ENCODE results near the gene SLC38A11. TPM values are rescaled to one million over a fixed set of nuclear protein-coding genes. Genes with fewer than 3 reads are reported as not detected.

Gene SLC38A11, protein sequence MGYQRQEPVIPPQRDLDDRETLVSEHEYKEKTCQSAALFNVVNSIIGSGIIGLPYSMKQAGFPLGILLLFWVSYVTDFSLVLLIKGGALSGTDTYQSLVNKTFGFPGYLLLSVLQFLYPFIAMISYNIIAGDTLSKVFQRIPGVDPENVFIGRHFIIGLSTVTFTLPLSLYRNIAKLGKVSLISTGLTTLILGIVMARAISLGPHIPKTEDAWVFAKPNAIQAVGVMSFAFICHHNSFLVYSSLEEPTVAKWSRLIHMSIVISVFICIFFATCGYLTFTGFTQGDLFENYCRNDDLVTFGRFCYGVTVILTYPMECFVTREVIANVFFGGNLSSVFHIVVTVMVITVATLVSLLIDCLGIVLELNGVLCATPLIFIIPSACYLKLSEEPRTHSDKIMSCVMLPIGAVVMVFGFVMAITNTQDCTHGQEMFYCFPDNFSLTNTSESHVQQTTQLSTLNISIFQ
- polyA plus RNA-seq (2013, experiment 1 of 2) = not detected
- not detected for polyA plus RNA-seq (2013, experiment 2 of 2)

DNA sequence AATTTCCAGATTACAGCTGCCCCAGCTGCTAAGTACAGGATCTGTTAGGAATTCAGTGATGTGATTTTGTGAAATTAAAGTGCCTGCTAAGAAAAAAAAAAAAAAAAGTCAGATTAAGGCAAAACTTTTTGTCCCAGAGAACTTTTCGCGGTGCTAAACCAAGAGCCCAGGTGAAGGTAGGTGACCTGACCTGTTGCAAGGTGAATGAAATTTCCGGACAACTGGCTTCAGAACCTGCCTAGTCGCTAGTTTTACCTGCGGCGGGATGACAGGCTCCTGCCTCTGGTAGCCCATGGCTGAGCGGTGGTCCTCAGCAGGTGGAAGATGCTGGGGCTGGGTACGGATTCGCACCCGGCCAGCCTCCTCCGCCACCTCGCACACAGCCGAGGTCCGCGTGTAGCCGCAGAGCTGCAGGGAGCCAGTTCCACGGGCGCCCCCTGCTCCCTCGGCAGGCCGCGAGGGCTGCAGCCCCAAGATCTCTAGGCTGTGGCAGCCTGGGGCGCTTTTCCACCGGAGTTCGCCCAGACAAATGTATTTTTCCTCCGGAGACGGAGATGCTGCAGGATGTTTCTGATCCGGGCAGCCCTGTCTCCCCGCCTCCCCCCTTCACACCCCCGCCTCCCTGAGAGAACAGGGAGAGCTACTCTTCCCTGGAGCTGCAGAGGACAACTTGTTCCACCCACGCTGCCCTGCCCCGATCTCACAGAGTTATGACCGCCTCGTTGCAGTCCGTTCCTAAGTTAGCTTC lies at the start of gene SLC38A11:
Gene SLC38A11 (minus strand): TSS at position 572 of the 748 bp plus-strand sequence. CDS start 278 bp downstream, at position 294.
- Histone ChIP-seq H3K18ac (ENCODE audit: low read depth in 1 of 2, low read length in 2 of 2) (no peak within 1 kb of the TSS), H2AK5ac (ENCODE audit: low read length, severe bottlenecking) (no peak within 1 kb of the TSS), H3K27me3 (ENCODE audit: control insufficient read depth in 1 of 2, insufficient read depth in 1 of 2, low read length in 2 of 2) (no peaks in the 10 kb centered on the region), H4K91ac (ENCODE audit: low read length) (no peak within 1 kb of the TSS), H3K79me1 (replicated peaks; ENCODE audit: low read length, poor library complexity, severe bottlenecking) (no peaks in the 10 kb centered on the region), H3K36me3 (ENCODE audit: control insufficient read depth in 1 of 2, insufficient read depth in 2 of 2, low read depth in 1 of 2, low read length in 2 of 2) (no peaks in the 10 kb centered on the region), H2BK15ac (ENCODE audit: low read depth, poor library complexity, severe bottlenecking) (no peak within 1 kb of the TSS), H3K27ac (ENCODE audit: low read length, poor library complexity, severe bottlenecking) (no peak within 1 kb of the TSS), H2BK5ac (ENCODE audit: low read depth, low read length, poor library complexity, severe bottlenecking) (no peak within 1 kb of the TSS), H3K4me3 (ENCODE audit: insufficient read depth in 1 of 2, low read depth in 1 of 2, low read length in 2 of 2) (peak within 1 kb of the TSS in 1 of 2 experiments; percentile 76), H3K4ac (ENCODE audit: low read depth in 1 of 2, low read length in 2 of 2) (no peak within 1 kb of the TSS), H2BK120ac (ENCODE audit: low read depth, low read length) (no peak within 1 kb of the TSS), H3K9me3 (ENCODE audit: control insufficient read depth, low read length) (no peaks in the 10 kb centered on the region), H2BK12ac (ENCODE audit: low read length in 2 of 2) (no peak within 1 kb of the TSS), H3K4me2 (ENCODE audit: low read length, poor library complexity, severe bottlenecking) (no peak within 1 kb of the TSS), H3K14ac (ENCODE audit: low read length in 2 of 2) (peak within 1 kb of the TSS in 1 of 2 experiments; percentile 82), H3K9ac (ENCODE audit: low read length) (peak within 1 kb of the TSS; percentile 72), H3K23ac (ENCODE audit: low read length in 2 of 2) (no peak within 1 kb of the TSS), H4K8ac (ENCODE audit: low read length) (no peak within 1 kb of the TSS), H3K4me1 (ENCODE audit: control insufficient read depth, insufficient read depth, low read depth, low read length) (no peaks in the 10 kb centered on the region), H2AFZ (ENCODE audit: low read depth, low read length) (no peak within 1 kb of the TSS)
- 88% methylated on average over 33 of the region's 34 CpGs for WGBS
- no peak for DNase-seq

DNA sequence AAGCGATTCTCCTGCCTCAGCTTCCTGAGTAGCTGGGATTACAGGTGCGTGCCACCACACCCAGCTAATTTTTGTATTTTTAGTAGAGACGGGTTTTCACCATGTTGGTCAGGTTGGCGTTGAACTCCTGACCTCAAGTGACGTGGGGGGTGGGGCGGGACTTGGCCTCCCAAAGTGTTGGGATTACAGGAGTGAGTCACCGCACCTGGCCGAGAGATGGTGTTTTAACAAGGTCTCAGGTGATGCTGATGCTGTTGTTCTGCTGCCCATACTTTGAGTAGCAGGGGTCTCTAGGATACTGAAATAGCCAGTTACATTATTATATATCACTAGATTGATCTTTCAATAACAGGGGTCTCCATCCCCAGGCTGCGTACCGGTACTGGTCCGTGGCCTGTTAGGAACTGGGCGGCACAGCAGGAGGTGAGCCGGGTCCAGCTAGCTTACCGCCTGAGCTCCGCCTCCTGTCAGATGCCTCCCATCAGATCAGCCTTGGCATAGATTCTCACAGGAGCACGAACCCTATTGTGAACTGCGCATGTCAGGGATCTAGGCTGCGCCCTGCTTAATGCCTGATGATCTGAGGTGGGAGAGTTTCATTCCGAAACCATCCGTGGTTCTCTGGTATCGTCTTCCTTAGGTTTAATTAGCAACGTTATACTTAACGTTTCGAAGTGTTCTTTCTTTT lies 48.3 kb upstream of the SLC38A11 start:
- H3K27me3 ChIP-seq (ENCODE audit: control insufficient read depth in 1 of 2, insufficient read depth in 1 of 2, low read length in 2 of 2) = no peaks in the 10 kb centered on the region
- H3K4me2 ChIP-seq (ENCODE audit: low read length, poor library complexity, severe bottlenecking) = no peak overlapping the region
- no peak for DNase-seq
- H4K8ac ChIP-seq (ENCODE audit: low read length) = no peak overlapping the region
- H3K4ac ChIP-seq (ENCODE audit: low read depth in 1 of 2, low read length in 2 of 2) = no peak overlapping the region
- no peak overlapping the region for H3K18ac ChIP-seq (ENCODE audit: low read depth in 1 of 2, low read length in 2 of 2)
- no peak overlapping the region for H3K9ac ChIP-seq (ENCODE audit: low read length)
- H3K23ac ChIP-seq (ENCODE audit: low read length in 2 of 2) = no peak overlapping the region
- H2BK120ac ChIP-seq (ENCODE audit: low read depth, low read length) = no peak overlapping the region
- no peaks in the 10 kb centered on the region for H3K36me3 ChIP-seq (ENCODE audit: control insufficient read depth in 1 of 2, insufficient read depth in 2 of 2, low read depth in 1 of 2, low read length in 2 of 2)
- H2BK5ac ChIP-seq (ENCODE audit: low read depth, low read length, poor library complexity, severe bottlenecking) = no peak overlapping the region
- peaks cover 3% of the 10 kb centered on the region for H3K4me1 ChIP-seq (ENCODE audit: control insufficient read depth, insufficient read depth, low read depth, low read length)
- H3K79me1 ChIP-seq (replicated peaks; ENCODE audit: low read length, poor library complexity, severe bottlenecking) = no peaks in the 10 kb centered on the region
- WGBS = 86% methylated on average over 23 of the region's 24 CpGs
- no peak overlapping the region for H2AFZ ChIP-seq (ENCODE audit: low read depth, low read length)
- no peak overlapping the region for H2AK5ac ChIP-seq (ENCODE audit: low read length, severe bottlenecking)
- no peak overlapping the region for H3K27ac ChIP-seq (ENCODE audit: low read length, poor library complexity, severe bottlenecking)
- no peak overlapping the region for H2BK12ac ChIP-seq (ENCODE audit: low read length in 2 of 2)
- no peak overlapping the region for H4K91ac ChIP-seq (ENCODE audit: low read length)
- no peak overlapping the region for H2BK15ac ChIP-seq (ENCODE audit: low read depth, poor library complexity, severe bottlenecking)
- H3K9me3 ChIP-seq (ENCODE audit: control insufficient read depth, low read length) = no peaks in the 10 kb centered on the region
- H3K4me3 ChIP-seq (ENCODE audit: insufficient read depth in 1 of 2, low read depth in 1 of 2, low read length in 2 of 2) = no peak overlapping the region
- no peak overlapping the region for H3K14ac ChIP-seq (ENCODE audit: low read length in 2 of 2)

DNA sequence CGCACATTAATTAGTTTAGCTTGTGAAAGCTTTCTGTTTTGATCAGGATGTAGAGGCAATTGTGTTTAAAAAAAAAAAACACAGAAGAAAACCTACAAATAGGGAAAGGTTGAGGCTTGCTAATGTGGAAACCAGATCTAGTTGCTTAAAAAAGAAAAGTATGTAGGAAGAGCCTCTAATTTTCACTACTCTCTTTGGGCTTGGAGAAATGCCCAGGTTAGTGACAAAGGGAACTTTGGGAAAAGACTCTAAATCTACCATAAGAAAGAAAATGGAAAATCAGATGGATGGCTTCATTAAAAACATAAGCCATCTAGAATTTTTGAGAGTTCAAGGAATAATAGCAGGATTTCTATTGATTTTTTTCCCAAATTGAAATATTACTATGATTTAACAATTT lies 47.3 kb upstream of the SLC38A11 start:
- no peak overlapping the region for H3K14ac ChIP-seq (ENCODE audit: low read length in 2 of 2)
- H4K8ac ChIP-seq (ENCODE audit: low read length) = no peak overlapping the region
- DNase-seq = no peak
- H4K91ac ChIP-seq (ENCODE audit: low read length) = no peak overlapping the region
- H2BK12ac ChIP-seq (ENCODE audit: low read length in 2 of 2) = no peak overlapping the region
- no peak overlapping the region for H2BK5ac ChIP-seq (ENCODE audit: low read depth, low read length, poor library complexity, severe bottlenecking)
- no peak overlapping the region for H3K4ac ChIP-seq (ENCODE audit: low read depth in 1 of 2, low read length in 2 of 2)
- no peaks in the 10 kb centered on the region for H3K9me3 ChIP-seq (ENCODE audit: control insufficient read depth, low read length)
- no peaks in the 10 kb centered on the region for H3K79me1 ChIP-seq (replicated peaks; ENCODE audit: low read length, poor library complexity, severe bottlenecking)
- no peaks in the 10 kb centered on the region for H3K27me3 ChIP-seq (ENCODE audit: control insufficient read depth in 1 of 2, insufficient read depth in 1 of 2, low read length in 2 of 2)
- H3K4me3 ChIP-seq (ENCODE audit: insufficient read depth in 1 of 2, low read depth in 1 of 2, low read length in 2 of 2) = no peak overlapping the region
- no peak overlapping the region for H2BK120ac ChIP-seq (ENCODE audit: low read depth, low read length)
- H3K18ac ChIP-seq (ENCODE audit: low read depth in 1 of 2, low read length in 2 of 2) = no peak overlapping the region
- no peak overlapping the region for H3K27ac ChIP-seq (ENCODE audit: low read length, poor library complexity, severe bottlenecking)
- H3K23ac ChIP-seq (ENCODE audit: low read length in 2 of 2) = no peak overlapping the region
- WGBS = no CpG with 5 or more reads among the region's 1 CpG
- H3K36me3 ChIP-seq (ENCODE audit: control insufficient read depth in 1 of 2, insufficient read depth in 2 of 2, low read depth in 1 of 2, low read length in 2 of 2) = no peaks in the 10 kb centered on the region
- H3K4me2 ChIP-seq (ENCODE audit: low read length, poor library complexity, severe bottlenecking) = no peak overlapping the region
- no peaks in the 10 kb centered on the region for H3K4me1 ChIP-seq (ENCODE audit: control insufficient read depth, insufficient read depth, low read depth, low read length)
- H2BK15ac ChIP-seq (ENCODE audit: low read depth, poor library complexity, severe bottlenecking) = no peak overlapping the region
- no peak overlapping the region for H2AK5ac ChIP-seq (ENCODE audit: low read length, severe bottlenecking)
- no peak overlapping the region for H3K9ac ChIP-seq (ENCODE audit: low read length)
- no peak overlapping the region for H2AFZ ChIP-seq (ENCODE audit: low read depth, low read length)
